D341Med (cell line): ENCODE measurements around the gene HCN3.
"Not testable (repeated sequence)": the region's sequence is repeated elsewhere in the genome, so short reads cannot be mapped to it uniquely, and the experiment has no call there.

ENCODE experiments used
- DNase-seq: peaks from one replicate; pipeline ENCODE4 v3.0.0; 2012; ENCODE audit warnings: low spot score

HCN3 gene

DNA sequence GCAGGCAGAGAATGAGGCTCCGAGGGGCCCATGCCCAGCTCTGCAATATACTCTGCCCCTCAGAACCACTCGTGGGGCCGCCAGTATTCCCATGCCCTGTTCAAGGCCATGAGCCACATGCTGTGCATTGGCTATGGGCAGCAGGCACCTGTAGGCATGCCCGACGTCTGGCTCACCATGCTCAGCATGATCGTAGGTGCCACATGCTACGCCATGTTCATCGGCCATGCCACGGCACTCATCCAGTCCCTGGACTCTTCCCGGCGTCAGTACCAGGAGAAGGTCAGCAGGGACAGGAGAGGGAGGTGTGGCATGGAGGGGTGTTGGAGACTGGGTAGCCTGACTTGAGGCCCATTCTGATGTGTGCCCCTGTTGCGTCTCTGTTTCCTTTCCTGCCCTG is 7.2 kb downstream of the HCN3 start:
- no peak for DNase-seq

DNA sequence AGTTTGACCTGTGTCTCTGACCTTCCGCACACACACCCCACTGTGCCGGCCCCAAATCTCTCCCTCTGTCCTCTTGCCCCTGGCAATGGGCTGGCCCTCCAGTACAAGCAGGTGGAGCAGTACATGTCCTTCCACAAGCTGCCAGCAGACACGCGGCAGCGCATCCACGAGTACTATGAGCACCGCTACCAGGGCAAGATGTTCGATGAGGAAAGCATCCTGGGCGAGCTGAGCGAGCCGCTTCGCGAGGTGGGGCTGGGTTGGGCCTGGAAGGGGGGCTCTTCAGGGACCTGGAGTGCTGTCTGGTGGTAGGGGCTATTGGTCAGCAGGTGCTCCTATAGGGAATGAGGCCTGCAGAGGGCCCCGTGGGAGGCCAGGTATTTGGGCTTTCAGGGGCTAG is 7.8 kb downstream of the HCN3 start:
- no peak for DNase-seq

DNA sequence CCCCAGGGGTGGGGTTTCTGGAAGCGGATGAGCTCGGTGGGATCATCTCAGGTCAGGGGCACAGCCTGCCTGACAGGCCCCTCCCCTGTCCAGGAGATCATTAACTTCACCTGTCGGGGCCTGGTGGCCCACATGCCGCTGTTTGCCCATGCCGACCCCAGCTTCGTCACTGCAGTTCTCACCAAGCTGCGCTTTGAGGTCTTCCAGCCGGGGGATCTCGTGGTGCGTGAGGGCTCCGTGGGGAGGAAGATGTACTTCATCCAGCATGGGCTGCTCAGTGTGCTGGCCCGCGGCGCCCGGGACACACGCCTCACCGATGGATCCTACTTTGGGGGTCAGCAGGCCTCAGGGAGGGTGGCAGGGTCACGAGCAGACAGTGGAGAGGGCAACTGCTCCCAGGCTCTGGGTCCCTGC is 8.4 kb downstream of the HCN3 start:
- DNase-seq = no peak

DNA sequence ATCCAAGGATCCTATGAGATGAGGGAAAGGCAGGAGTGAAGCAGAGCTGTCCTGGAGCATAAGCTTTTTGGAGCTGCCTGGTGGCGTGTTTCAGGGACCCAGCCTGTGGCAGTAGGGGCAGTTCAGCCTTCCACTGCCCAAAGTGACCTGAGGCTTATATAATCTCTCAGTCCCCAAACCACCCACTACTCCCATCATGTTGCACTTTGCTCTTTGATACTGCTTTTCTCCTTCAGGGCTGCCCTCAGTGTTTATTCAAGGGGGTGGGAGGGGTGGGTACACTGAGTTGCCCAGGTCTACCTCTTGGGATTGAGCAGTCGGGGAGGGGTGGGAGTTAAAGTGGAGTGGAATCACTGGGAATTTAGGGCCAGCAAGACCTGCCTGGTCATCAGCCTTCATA is 9.3 kb downstream of the HCN3 start:
- no peak for DNase-seq

DNA sequence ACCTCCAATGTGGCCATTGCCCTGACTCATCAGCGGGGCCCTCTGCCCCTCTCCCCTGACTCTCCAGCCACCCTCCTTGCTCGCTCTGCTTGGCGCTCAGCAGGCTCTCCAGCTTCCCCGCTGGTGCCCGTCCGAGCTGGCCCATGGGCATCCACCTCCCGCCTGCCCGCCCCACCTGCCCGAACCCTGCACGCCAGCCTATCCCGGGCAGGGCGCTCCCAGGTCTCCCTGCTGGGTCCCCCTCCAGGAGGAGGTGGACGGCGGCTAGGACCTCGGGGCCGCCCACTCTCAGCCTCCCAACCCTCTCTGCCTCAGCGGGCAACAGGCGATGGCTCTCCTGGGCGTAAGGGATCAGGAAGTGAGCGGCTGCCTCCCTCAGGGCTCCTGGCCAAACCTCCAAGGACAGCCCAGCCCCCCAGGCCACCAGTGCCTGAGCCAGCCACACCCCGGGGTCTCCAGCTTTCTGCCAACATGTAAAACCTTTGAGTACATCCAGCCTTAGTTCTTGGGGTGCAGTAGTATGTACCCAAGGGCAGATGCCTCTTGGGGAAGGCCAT is 10.8 kb downstream of the HCN3 start:
- no peak for DNase-seq

DNA sequence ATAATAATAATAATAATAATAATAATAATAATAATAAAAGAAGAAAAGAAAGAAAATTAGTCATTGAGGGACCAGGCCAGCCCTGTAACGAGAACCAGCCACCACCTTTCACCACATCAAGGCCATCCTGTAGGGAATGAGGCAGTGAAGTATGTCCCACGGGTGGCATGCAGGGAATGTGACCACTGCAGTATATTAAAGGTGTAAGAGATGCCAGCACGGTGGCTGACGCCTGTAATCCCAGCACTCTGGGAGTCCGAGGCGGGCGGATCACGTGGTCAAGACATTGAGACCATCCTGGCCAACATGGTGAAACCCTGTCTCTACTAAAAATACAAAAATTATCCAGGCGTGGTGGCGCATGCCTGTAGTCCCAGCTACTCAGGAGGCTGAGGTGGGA is 13.7 kb downstream of the HCN3 start:
- DNase-seq = not testable (repeated sequence)

DNA sequence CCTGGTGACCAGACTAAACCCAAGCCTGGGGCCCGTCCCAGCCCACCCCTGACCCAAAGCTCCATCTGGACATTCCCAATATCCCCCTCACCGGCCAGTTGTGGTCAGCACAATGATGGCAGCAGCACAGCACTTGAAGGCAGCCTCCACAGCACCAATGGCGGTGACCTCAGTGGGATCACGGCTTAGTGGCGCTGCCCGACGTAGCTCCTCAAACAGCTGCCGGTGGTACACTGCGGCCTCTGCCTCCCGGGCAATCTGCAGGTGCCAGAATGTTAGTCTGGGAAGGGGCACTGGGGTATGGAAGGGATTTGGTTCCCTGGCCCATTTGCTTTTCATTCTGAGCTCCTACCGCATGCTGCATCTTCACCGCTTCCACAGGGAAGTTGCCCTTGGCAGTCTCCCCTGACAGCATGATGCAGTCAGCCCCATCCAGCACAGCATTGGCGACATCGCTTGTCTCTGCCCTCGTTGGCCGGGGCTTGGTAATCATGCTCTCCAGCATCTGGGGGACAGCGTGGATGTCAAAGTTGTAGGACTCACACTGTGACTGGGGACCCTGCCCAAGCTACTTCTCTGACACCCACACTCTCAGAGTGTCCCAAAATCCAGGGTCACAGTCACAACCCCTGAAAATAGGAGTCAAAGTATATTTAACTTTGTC is 16.0 kb downstream of the HCN3 start:
- no peak for DNase-seq

DNA sequence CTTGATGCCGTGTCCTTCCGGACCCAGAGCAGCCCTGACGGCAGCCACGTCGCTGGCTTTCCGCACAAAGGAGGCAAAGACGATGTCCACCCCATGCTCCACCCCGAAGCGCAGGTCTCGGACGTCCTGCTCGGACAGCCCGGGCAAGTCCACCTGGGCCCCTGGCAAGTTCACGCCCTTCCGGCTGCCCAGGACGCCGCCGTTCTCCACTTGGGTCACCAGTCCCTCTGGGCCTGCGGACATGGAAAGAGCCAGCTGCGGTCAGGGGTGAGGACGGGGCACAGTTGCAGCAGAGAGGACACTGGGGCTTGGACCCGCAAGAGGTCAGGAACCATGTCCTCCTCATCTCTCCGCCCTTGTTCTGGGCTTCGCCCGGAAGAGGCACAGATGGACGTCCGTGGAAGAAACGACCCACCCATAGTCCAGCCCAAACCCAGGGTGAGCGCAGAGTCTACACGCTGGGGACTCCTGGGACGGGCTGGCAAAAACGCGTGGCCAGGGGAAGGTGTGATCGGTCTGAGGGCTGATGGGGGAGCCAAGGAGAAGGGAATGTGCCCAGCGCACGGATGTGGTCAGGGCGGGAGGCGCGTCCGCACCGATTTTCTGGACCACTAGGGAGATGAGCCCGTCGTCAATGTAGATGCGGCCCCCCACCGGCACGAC is 17.4 kb downstream of the HCN3 start:
- no peak for DNase-seq

DNA sequence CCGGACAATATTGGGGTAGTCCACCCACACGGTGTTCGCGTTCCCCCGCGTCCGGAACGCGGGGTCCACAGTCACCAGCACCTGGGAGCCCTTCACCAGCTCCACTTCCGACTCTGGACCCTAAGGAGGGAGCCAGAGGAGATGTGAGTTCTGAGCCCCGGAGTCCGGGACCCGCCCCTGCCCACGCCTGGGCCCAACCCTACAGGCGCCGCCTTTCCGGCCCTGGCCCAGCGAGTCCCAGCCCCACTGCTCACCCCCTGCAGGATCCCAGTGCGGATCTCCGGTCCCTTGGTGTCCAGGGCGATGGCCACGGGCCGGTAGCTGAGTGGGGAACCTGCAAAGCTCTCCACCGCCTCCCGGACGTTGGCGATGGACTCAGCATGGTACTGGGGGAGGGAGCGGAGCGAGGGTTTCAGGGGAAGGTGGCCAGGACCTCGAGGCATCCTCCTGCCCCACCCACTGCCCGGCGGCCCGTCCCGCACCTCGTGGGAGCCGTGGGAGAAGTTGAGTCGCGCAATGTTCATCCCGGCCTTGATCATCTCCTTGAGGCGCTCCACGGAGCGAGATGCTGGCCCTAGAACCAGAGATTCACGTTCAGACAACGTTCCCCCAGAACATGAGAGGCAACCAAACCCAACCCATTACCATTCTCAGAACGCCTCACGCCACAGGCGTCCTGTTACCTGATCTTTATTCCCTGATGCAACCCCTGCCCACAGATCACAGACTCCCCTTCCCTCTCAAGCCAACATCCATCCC is 18.1 kb downstream of the HCN3 start:
- no peak for DNase-seq

DNA sequence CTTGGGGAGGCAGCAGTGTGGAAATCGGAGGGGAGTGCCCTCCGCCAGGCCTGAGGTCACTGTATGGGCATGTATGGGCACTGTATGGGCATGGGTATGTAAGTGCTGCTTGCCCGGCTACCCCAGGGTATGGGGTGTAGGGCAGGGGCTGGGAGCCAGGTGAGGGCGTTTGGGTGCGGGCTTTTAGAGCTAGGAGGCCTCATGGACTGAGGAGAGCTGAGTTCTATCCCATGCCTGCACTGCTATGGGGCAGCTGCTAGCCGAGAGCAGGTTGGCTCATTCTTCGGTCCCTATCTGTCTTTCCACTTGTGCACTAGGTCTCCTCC is 18.6 kb downstream of the HCN3 start:
- no peak for DNase-seq

DNA sequence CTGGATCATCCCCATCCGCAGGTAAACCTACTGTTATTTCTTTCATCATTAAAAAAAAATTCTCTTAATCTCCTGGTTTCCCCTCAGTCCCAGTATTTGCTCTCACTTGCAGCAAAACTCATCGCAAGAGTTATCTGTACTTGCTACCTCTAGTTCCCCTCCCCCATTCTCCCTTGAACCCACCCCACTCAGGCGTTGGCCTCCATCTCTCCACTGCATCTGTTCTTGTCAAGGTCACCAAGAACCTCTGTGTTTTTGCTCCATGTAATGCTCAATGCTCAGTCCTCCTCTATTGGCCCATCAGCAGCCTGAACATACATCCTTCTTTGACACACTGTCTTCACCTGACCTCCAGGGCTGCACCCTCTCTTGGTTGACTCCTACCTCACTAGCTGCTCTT is 19.4 kb downstream of the HCN3 start:
- DNase-seq = no peak

DNA sequence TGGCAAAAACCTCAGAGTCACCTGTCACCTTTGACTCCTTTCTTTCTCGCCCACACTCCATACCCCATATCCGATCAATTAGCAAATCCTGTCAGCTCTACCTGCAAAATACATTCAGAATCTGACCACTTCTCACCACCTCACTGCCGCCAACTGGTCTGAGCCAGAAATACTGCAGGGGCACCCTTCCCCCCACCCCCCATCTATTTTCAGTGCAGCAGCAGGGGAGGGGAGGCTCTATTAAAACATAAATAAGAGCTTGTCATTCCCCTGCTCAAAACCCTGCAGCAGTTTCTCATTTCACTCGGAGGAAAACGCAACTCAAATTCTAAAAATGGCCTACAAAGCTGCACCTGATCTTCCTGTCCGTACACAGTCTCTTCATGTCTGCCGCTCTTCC is 20.1 kb downstream of the HCN3 start:
- DNase-seq = no peak

DNA sequence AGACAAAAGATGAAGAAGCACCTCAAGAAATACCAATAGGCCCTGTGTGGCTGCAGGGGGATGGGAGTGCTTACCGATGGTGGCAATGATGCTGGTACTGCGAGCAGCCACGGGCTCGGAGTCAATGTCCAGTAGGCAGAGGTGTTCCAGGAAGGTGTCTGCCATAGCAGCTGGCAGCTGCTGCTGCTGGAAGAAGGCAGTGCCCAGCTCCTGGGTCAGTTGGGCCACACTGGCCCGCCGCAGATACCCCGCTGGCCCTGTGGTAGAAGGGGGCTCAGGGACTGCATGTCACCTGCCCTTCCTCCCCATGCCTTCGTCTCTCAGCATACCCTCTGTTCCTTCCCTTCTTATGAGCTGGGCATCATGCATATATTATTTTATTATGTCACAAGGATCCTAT is 22.8 kb downstream of the HCN3 start:
- DNase-seq = no peak

DNA sequence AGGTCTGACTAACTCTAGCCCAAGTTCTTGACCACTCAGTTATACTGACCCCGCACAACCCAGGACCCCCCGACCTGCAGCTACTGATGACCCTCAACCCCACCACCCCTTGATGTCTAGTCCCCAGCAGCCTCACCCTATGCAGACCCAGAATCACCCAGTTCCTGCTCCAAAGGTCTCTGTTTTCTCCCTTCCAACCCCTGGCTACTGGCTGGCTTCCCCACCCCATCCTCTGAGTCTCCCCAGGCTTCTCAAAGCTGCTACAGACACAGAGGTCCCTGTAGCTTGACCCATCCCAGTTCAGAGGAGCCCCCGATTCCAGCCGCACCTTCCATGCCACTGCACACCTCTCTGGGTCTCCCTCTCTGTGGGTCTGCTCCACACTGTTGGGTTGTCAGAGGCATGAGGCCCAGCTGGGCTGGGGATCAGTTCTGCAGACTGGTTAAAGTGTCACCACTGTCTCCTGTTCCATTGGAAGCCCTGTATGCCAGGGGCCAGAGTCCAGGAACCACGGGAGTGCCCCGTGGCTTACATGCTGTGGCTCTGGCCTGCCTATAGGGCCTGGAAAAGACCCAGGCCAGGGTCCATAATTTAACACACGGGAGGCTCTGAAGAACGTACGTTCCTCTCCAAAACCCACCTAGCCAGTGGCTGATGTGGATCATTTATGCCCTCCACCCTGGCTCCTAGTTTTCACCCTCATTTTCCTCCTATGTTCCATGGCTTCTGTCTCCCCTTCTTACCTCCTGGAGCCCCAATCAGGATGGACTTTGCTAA is 23.5 kb downstream of the HCN3 start:
- no peak for DNase-seq

DNA sequence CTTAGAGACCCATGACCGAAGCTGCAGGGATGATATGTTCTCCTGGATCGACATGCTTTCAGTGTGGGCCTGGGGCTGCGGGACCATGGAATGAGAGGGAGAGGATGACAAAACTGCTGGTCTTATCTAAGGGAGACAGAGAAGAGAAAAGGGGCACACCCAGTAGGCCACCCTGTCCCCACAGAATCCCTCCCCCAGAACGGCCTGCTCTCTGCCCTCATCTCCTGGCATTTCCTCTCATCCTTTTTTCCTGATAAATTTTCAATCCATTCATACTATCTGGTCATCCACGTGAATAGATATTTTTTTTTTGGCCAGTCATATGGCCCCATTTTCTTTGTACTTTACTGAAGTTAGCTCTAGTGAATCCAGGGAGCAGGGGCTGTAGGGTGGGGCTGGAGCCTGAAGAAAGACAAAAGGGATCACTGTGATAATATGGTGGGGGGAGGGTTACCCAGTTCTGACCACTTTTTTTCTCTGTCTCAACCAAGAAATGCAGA is 24.1 kb downstream of the HCN3 start, which contains the start of gene PKLR:
Gene PKLR, minus strand, starts transcription at position 97 of the 500 bp plus-strand sequence. Its CDS starts 43 bp downstream, at position 54.
- DNase-seq = no peak

DNA sequence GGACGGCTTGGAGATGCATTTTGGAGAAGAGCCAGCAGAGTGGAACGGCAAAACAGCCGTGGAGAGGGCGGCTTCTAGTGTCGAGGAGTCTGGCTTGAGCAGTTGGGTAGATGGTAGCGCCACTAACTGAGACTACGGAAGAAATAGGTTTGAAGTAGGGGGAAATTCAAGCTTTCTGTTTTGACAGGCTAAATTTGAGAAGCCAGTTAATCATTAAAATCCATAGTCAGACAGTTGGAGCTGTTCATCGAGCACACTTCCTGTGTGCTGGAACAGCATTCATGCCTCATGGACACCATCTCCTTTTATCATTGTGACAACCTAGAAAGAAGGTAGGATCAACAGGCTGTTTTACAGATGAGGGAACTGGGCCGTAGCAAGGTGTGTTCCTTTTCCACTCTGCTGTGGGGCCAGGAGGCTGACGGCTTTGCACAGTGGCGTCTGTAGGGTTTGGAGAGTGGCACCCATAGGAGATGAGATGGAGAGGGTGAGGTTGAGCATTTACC is 27.3 kb downstream of the HCN3 start:
- no peak for DNase-seq

DNA sequence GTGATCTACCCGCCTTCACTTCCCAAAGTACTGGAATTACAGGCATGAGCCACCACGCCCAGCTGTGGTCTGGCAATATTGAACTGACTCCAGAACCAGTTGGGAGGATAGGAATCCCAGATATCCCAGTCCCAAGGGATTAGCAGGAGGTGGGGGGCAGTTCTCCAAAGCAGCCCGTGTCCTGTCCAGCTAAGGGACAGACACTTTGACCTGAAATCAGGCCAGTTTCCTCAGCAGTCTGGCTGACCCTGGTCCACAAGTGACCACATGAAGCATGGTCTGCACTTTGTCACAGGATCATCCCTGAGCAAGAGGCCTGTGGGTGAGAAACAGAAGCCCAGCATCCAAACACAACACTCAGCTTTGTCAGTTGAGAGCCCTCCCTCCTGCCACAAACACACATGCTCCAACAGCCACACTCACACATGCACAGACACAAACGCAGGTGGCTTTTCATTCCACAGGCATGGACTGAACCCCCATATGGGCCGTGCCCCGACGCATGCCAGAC is 28.7 kb downstream of the HCN3 start:
- no peak for DNase-seq

DNA sequence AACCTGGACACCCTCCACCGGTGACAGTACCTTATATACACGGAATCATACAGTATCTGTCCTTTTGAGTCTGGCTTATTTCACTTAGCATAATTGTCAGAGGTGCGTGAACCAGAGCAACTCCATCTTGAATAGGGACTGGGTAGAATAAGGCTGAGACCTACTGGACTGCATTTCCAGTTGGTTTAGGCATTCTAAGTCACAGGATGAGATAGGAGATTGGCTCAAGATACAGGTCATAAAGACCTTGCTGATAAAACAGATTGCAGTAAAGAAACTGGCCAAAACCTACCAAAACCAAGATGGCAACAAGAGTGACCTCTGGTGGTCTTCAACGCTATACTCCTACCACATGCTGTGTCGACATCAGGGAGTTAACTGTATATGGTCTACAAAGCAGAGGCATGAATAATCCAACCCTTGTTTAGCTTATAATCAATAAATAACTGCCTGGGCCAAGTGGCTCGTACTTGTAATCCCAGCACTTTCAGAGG is 30.0 kb downstream of the HCN3 start:
- no peak for DNase-seq

DNA sequence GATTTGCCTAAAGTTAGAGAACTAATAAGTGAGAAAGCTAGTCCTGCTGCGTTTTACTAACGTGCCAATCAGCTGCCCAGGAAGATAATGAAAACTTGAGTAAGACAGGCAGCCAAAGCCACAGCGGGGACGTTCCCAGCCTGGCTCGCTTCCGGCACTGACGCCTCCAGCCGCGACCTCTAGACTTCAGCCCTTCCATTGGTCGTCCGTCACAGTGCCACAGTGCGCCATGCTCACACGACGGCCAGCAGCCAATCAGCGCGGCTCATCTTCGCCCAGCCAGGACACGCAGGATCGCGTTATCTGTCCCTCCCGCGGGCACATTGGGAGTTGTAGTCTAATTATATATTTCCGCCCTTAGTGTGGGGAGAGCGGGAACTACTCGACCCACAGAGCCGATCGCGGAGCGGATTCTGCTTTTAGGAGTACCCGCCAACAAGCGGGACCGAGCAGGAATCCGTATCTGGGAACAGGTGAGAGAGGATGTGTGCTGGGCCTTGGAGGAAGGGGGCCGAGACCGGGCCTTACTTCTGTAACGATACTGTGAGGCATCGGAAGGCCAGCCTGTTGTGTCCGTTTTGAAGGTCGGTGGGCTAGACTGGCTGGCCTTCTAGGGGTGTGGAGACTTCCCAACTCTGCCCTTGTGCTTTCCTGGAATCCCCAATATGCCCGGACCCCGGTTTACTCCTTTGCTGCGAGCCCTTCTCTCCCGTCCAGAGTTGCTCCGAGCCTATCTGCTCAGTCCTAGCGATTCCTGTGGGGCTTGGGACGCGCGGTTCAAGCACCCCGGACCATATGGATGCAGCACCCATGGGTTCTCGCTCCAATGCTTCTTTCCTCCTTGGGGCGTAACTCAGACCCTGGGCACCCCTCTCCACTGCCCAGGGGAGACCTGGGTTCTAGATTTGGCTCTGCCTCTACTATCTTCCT is 31.5 kb downstream of the HCN3 start, which contains the start of gene FDPS:
Gene FDPS, plus strand, starts transcription at position 374 of the 930 bp plus-strand sequence. CDS start 924 bp downstream, outside the sequence.
- DNase-seq = peak; percentile 99

DNA sequence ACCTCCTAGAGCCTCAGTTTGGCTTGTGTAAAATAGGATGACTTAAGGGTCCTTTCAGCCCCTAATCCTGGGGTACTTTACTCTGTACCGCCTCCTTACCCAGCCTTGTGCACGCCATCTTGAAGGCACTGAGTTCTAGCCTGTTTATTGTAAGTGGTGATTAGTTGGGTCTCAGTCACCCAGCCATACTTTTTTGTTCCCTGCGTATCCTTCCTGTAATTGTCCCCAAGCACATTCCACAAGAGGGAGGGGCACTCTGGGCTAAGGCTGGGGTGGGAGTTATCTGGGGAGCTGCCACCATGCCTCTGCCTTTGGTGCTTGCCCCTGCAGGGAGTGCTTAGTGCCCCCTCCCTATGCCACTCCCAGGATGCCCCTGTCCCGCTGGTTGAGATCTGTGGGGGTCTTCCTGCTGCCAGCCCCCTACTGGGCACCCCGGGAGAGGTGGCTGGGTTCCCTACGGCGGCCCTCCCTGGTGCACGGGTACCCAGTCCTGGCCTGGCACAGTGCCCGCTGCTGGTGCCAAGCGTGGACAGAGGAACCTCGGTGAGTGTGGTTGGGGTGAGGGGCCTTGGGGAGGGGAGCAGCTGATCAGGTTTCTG is 32.3 kb downstream of the HCN3 start:
- peak; percentile 42 for DNase-seq
